PC-9 (cell line): ENCODE measurements around the gene PRDM16.

Experiments
- CTCF ChIP-seq: fragments of 200-600 bp; sonication (generic); conservative IDR thresholded peaks from 2 replicates; pipeline ENCODE4 v1.6.1; 2017; ENCODE audit warnings: mixed run types, antibody characterized with exemption, mild to moderate bottlenecking, moderate library complexity
- EZH2 ChIP-seq: fragments of 200-600 bp; sonication (generic); IDR thresholded peaks from 2 replicates; pipeline ENCODE4 v1.8.0; 2017; ENCODE audit warnings: antibody characterized with exemption, low read depth

- TF ChIP-seq CTCF (no peak), EZH2 (no peak)
Measured at GRCh38 chr1:3270403-3271245, 201.6 kb downstream of the PRDM16 start.
